SHP77 treated with DMSO at 0.1 percent for 48 hours (cell line): ENCODE measurements around the gene P2RX6.
"Not testable (repeated sequence)": the region's sequence is repeated elsewhere in the genome, so short reads cannot be mapped to it uniquely, and the experiment has no call there.

Source experiments
- DNase-seq: peaks from one replicate; lab custom pipeline; 2025; lab: John Stamatoyannopoulos, UW

P2RX6 gene

GRCh38 chr22:21014726-21015465 lies at the start of gene P2RX6:
TSS of gene P2RX6 (plus strand) at chr22:21015165. CDS start at chr22:21015175, 10 bp downstream.
- DNase-seq = peak; percentile 47

DNA sequence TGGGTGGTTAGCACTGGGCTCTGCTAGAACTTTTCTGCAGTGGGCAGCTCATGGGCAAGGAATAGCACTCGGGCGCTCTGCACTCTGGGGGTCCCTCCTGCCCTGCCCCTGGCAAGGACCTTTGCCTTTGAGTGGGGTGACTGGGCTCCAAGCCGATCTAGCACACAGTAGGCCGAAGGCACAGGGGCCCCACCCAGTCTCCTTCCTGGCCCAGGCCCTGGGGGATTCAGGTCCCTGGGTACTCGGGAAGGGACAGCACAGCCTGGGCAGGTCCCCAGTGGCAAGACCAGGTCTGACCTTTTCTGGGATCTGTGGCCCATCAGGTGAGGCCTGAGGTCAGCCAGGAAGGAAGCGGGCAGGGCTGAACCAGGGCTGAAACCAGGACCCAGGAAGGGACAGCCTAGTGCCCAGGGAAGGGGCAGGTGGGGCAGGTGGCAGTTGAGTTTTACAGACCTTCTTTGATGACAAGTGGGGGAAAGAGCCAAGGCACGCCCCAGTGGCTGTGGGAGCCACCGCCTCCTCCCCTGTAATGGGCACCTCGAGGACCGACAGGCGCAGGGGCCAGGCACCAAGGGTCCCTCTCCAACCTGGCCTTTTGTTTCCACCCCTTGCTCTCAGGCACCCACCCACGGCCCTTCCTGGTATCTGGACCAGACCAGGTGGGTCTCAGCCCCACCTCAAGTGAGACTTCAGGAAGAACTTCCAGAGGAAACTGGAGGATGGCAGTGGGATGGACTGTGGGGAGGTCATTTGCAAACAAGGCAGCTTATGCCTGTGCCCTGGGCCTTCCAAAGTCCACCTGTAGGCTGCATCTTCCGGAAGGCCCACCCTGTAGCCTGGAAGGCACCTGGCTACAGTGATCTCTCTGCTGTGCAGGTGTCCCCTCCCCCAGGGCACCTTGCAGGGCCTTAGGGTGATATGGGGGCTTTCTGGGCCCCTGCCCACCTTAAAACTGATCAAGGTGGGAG lies 48.8 kb upstream of the P2RX6 start:
- no peak for DNase-seq

DNA sequence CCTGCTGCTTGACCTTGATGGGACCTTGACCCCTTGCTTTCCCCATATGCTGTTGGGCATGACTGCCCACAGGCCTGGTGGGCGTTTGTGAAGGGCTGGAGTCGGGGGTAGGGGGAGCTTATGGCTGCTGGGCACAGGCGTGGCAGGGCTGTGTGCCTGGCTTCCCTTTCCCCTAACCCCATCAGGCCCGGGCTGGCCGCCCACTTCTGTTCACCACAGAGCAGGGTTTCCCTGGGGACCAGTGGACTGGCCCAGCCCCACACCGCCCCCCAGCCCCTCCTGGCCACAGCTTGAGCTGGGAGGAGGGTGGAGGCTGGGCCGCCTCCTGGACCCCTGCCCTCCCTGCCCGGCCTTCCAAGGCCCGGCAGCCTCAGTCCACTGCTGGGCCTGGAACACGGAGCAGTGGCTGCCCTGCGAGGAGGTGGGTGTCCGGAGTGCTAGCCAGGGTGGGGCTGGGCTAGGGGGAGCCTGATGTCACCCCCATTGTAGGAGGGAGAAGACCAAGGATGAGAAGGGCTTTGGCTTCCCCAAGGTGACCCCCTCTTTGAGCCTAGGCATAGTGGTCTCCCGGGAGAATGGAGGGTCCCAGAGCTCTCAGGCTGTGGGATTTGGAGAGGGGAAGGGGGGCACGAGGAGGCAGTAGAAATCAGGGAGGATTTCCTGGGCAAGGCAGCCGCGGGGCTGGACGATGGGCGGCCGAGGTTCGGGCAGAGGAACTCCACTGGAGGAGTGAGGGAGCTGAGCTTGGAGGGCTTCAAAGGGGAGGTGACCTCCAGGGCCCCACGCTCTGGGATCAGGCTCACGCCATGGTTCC lies 47.9 kb upstream of the P2RX6 start, which contains the start of gene AIFM3:
Gene AIFM3 (plus strand): TSS at position 373 of the 814 bp plus-strand sequence. CDS start 690 bp downstream, outside the sequence.
- DNase-seq = no peak

DNA sequence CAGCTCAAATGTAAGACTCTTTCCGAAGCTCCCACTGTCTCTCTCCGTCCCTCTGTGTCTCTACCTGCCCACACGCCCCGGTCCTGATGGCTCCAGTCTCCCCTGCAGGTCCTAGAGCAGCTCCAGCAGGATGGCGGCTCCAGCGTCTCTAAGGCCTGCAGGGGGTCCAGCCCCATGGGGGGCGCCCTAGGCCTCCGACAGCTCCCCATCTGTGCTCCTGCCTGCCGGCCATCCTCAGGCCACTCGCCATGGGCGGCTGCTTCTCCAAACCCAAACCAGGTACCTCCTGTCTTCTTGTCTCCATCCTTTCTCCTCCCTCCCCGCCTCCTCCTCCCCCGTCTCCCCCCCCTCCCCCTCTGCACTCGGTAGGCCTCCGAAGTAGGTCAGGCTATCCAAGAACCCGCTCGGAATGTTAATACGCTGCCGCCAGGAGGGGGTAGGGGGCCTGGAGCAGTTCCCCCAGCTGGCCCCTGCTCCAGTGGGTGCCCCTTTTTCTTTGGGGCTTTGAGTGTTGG lies 47.2 kb upstream of the P2RX6 start:
- DNase-seq = no peak

DNA sequence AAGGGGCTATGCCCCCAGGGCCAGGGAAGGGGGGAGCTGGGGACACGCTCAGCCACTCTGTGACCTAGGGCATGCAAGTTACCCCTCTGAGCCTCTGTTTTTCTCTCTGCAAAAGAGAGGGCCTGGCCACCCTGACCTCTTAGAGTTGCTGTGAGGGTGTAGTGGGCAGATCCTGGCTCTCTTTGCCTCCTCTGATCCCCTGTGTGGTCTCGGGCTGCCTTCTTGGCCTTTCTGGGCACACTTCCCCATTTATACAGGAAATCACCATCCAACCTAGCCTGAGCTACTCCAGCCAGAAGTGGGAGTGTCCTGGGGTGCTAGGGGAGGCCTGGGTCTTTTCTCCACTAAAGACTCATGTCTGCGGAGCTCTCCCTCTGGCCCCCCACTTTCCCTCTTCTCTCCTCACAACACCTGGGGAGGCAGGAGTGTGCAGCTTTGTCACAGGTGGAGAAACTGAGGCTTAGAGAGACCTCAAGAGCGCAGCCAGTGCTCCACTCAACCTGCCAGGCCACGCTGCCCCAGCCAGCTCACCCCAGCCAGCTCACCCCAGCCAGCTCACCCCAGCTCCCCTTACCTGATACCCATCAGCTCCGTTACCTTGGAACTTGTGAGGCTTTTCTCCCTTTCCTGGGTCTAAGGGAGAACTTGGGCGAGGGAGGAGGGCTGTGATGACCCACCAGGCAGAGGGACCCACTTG lies 46.5 kb upstream of the P2RX6 start:
- no peak for DNase-seq

DNA sequence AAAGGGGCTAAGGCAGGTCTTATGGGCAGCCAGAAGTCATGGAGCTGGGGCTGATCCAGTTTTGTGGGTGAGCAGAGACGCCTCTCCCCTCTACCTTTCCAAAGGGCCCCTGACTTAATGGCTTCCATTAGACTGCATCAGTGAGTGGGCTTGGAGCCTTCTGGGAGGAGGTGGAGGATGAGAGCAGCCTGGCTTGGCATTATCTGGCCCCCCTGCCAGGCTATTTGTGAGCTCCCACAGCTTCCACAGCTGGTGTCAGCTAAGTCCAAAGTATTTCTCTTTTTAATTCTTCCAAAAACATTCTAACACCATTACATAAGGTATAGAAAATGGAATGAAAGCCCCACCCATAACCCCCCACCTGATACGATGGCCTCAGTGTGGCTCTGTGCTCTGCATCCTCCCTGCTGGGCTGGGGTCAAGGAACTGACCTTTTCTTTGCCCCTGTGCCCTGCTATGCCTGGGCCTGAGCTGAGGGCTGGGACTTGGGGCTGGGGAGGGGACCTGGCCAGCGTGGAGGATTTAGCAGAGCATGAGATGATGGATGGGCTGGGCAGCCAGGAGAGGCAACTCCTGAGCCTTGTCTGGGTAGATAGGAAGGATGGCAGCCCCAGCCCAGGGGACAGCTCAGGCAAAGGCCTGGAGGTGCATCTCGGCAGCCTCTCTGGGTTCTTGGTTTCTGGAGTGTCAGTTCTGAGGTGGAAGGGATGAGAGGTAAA lies 43.9 kb upstream of the P2RX6 start:
- no peak for DNase-seq

DNA sequence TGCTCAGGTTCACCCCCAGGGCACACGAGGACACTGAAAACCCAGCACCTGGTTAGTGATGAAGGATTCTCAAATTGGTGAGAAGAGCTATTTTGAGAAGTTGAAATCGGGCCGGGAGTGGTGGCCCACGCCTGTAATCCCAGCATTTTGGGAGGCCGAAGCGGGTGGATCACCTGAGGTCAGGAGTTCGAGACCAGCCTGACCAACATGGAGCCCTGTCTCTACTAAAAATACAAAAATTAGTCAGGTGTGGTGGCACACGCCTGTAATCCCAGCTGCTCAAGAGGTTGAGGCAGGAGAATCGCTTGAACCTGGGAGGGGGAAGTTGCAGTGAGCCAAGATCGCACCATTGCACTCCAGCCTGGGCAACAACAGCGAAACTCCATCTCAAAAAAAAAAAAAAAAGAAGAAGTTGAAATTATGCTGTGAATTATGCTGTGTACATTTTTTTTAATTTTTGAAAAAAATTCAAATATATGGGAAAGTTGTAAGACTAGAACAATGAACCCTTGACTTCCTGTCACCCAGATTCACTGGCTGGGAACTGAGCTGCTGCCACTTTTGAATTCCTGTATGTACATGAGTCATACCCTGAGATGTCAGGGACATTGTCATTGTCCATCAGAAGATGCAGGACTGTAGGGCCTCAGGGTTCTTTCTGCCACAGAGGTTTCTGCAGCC lies 42.8 kb upstream of the P2RX6 start:
- DNase-seq = not testable (repeated sequence)

DNA sequence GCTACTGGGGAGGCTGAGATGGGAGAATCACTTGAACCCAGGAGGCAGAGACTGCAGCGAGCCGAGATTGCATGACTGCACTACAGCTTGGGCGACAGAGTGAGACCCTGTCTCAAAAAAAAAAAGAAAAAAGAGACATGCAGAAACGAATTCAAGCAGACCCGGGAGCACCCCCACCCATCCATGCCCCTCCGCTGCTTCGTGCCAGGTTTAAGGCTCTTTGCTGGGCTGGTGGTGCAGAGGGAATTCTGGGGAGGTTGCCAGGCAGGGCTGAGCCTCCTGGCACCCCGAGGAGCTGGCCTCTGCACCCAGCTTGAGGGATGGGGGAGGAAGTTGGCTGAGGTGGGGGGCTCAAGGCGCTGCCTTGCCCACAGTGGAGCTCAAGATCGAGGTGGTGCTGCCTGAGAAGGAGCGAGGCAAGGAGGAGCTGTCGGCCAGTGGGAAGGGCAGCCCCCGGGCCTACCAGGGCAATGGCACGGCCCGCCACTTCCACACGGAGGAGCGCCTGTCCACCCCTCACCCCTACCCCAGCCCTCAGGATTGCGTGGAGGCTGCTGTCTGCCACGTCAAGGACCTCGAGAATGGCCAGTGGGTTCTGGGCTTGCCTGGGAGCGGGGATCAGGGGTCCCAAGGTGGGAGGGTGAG lies 41.9 kb upstream of the P2RX6 start:
- no peak for DNase-seq

DNA sequence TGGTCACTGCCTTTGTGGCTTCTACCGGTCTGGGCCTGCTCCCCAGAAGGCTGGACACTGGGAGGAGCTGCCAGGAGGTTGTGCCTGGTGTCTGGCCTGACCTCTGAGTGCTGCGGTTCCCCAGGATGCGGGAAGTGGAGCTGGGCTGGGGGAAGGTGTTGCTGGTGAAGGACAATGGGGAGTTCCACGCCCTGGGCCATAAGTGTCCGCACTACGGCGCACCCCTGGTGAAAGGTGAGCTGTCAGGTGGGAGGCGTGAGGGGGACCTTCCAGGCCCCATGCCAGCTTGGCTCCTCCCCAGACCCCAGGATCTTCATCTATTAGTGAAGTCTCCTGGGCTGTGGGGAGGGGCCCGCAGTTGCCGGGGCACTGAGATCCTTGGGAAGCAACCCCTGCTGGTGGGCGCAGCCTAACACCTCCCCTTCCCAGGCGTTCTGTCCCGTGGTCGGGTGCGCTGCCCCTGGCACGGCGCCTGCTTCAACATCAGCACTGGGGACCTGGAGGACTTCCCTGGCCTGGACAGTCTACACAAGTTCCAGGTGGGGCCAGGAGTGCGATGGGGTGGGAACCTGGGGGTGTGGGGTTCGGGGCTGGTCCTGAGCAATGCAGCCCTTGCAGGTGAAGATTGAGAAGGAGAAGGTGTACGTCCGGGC lies 41.2 kb upstream of the P2RX6 start:
- no peak for DNase-seq

DNA sequence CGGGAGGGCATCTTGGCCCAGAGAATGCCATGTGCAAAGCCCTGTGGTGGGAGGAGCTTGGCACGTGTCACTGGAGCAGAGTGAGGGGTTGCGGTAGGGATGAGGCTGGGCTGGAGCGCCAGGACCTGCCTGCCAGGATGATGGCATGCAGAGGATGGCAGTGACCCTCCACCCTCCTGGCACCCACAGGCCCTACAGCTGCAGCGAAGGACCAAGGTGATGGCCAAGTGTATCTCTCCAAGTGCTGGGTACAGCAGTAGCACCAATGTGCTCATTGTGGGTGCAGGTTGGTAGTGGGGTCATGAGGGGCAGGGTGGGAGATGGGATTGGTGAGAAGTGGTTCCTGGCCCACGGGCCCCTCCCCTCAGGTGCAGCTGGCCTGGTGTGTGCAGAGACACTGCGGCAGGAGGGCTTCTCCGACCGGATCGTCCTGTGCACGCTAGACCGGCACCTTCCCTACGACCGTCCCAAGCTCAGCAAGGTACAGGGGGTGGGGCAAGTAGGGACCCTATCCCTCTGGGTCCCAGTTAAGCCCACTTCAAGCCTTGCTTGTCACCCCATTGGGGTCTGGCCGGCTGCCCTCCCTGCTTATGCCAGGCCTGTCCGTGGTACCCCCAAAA lies 40.5 kb upstream of the P2RX6 start:
- no peak for DNase-seq

DNA sequence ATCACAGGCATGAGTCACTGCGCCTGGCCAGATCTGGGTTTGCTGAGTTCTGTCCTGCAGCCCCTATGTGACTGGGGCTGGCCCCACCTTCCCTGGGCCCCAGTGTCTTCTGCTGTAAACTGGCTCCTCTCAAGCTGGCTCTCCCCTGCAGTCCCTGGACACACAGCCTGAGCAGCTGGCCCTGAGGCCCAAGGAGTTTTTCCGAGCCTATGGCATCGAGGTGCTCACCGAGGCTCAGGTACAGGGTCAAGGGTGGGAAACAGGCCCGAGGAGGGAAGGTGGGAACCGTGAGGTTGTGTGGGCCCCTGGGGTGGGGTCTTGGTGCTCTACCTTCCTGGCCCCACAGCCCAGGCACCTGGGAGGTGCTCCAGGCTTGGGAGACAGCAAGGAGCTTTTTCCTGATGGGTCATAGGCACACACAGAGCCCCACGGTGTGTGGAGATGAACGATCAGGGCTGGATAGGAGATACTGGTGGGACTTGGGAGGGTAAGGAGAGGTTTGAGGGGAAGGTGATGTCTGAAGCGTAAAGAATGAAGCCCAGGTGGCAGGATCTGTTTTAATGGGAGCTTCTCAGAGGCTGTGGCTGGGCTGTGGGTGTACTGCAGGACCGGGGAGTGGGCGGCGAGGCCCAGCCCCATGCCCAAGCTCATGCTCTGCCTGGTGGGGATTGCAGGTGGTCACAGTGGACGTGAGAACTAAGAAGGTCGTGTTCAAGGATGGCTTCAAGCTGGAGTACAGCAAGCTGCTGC lies 39.2 kb upstream of the P2RX6 start:
- no peak for DNase-seq

- DNase-seq = no peak
Measured at GRCh38 chr22:20976291-20976877, 38.6 kb upstream of the P2RX6 start.

DNA sequence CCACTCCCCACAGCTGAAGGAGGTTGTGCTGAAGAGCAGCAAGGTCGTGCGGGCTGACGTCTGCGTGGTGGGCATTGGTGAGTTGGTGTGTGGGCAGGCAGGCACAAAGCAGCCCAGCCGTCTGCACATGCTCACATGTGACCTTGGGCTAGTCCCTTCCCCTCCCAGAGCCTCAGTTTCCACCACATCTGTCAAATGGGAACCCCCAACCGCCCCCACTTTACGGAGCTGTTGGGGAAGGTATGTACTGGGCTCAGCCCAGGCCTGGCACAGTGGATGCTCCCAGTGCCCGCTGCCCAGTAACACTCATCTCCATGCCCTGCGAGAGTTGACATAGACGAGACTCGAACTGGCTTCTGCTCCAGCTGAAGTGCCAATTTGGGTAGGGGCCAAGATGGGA lies 37.9 kb upstream of the P2RX6 start:
- no peak for DNase-seq

DNA sequence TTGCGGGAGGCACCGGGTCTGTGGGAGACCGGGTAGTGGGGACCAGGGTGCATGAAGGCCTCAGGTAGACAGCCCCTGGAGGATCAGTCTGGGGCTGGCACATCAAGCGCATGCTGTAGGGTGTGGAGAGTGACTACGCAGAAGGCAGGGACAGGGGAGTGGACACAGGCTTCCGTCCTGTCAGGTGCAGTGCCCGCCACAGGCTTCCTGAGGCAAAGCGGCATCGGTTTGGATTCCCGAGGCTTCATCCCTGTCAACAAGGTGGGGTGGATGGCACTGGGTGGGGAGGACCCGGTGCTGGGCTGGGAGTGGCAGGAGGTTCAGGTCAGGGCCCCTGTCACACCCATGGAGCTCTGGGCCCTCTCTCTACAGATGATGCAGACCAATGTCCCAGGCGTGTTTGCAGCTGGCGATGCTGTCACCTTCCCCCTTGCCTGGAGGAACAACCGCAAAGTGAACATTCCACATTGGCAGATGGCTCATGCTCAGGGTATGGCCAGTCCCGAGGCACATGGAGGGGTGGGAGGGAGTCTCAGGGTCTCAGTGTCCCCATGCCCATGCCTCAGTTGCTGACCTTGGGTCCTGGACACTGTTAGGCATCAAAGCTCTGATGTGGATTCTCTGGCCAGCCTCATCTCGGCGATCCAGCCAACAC lies 37.3 kb upstream of the P2RX6 start:
- no peak for DNase-seq

GRCh38 chr22:20978419-20978818 lies 36.5 kb upstream of the P2RX6 start:
- DNase-seq = no peak

GRCh38 chr22:20979243-20979809 lies 35.6 kb upstream of the P2RX6 start:
- no peak for DNase-seq
